ENCODE results near the gene TBC1D1.

TBC1D1 gene

GRCh38 chr4:38135201-38135600 is 244.3 kb downstream of the TBC1D1 start:
- no peak for DNase-seq

- DNase-seq = no peak
Measured at GRCh38 chr4:38136604-38137003, 245.7 kb downstream of the TBC1D1 start.

GRCh38 chr4:38137080-38137479 is 246.2 kb downstream of the TBC1D1 start:
- DNase-seq = no peak

- no peak for DNase-seq
Measured at GRCh38 chr4:38138363-38138762, 247.5 kb downstream of the TBC1D1 start.

- no peak for DNase-seq
Measured at GRCh38 chr4:38139187-38139586, 248.3 kb downstream of the TBC1D1 start.

GRCh38 chr4:38140643-38141203 is 249.8 kb downstream of the TBC1D1 start:
- no peak for DNase-seq

- no peak for DNase-seq
Measured at GRCh38 chr4:38141808-38142500, 251.1 kb downstream of the TBC1D1 start.

- DNase-seq = no peak
Measured at GRCh38 chr4:38144031-38144430, 253.1 kb downstream of the TBC1D1 start.

GRCh38 chr4:38145033-38145678 is 254.3 kb downstream of the TBC1D1 start:
- no peak for DNase-seq

- no peak for DNase-seq
Measured at GRCh38 chr4:38145741-38146140, 254.9 kb downstream of the TBC1D1 start.

- DNase-seq = no peak
Measured at GRCh38 chr4:38146383-38146782, 255.5 kb downstream of the TBC1D1 start.

- no peak for DNase-seq
Measured at GRCh38 chr4:38149472-38149996, 258.6 kb downstream of the TBC1D1 start.

- no peak for DNase-seq
Measured at GRCh38 chr4:38149997-38150671, 259.2 kb downstream of the TBC1D1 start.

- DNase-seq = no peak
Measured at GRCh38 chr4:38150766-38151165, 259.9 kb downstream of the TBC1D1 start.

GRCh38 chr4:38151873-38152272 is 261.0 kb downstream of the TBC1D1 start:
- no peak for DNase-seq

GRCh38 chr4:38152305-38152704 is 261.4 kb downstream of the TBC1D1 start:
- no peak for DNase-seq

GRCh38 chr4:38152721-38153386 is 262.0 kb downstream of the TBC1D1 start:
- DNase-seq = no peak

- no peak for DNase-seq
Measured at GRCh38 chr4:38153387-38153760, 262.5 kb downstream of the TBC1D1 start.

GRCh38 chr4:38154252-38154651 is 263.4 kb downstream of the TBC1D1 start:
- no peak for DNase-seq

- peak; percentile 20 for DNase-seq
Measured at GRCh38 chr4:38154681-38155588, 264.1 kb downstream of the TBC1D1 start.

GRCh38 chr4:38155589-38156294 is 264.9 kb downstream of the TBC1D1 start:
- no peak for DNase-seq

Data from COR-L47 (cell line).